Measurements from ENCODE around the gene TRIO. TPM values are rescaled to one million over a fixed set of nuclear protein-coding genes. Genes with fewer than 3 reads are reported as not detected.

The TRIO gene
- total and polyA plus RNA-seq, 2 donors (not counting 3 experiments of a cell fraction or from before 2014, with no cell fraction given) = 82.9 to 248 TPM

DNA sequence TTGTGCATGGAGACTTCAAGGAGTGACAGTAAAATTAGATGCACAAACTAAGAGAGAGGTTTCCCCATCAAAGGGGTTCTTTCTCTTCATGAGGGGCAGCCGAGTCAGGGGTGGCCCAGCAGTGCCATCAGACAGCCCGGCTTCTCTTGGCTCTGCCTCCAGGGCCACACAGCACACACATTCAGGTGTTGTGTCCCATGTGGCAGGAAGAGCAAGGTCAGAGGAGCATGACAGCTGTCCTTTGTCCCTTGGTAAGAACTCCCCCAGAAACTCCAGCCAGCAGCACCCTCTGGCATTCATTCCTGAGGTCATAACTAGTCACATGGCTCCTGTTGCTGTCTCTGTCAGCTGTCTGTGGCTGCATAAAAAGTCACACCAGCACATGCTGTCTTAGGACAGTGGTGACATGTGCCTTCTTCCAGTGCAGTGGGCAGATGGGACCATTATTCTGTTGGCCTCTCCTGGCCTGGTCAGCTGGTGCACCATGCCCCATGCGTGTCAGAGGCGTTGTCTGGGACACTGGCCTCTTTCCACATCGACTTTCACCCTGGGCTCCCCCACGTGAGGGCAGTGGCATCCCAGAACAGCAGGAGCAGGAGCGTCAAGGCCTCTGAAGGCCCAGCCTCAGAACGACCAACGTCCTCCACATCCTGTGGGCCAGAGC, 360.0 kb downstream of the TRIO start:
- Histone ChIP-seq H3K9me3 (replicated peaks; ENCODE audit: control insufficient read depth, insufficient read depth, low read length) (no peaks in the 10 kb centered on the region), H3K27ac (ENCODE audit: insufficient read depth, low read depth, low read length) (no peak overlapping the region), H2AFZ (ENCODE audit: low read depth, low read length) (no peak overlapping the region), H3K4me3 (replicated peaks in 1 of 3; ENCODE audit: insufficient read depth in 1 of 3, low read depth in 1 of 3, low read length in 3 of 3) (no peak overlapping the region), H3K4me1 (ENCODE audit: control insufficient read depth, extremely low read depth, insufficient read depth, low read length) (no peaks in the 10 kb centered on the region), H3K9ac (replicated peaks; ENCODE audit: extremely low read depth, insufficient read depth, low read length) (no peak overlapping the region), H3K9me1 (replicated peaks; ENCODE audit: control insufficient read depth, extremely low read depth, insufficient read depth, low read length) (no peaks in the 10 kb centered on the region), H3K4me2 (ENCODE audit: insufficient read depth, low read length) (no peak overlapping the region), H3K36me3 (ENCODE audit: control insufficient read depth in 2 of 2, extremely low read depth in 1 of 2, insufficient read depth in 2 of 2, low read length in 2 of 2) (peaks cover 24 to 63% of the 10 kb centered on the region in 2 experiments), H3K79me2 (ENCODE audit: control insufficient read depth, insufficient read depth, low read length) (no peaks in the 10 kb centered on the region), H4K20me1 (replicated peaks; ENCODE audit: control insufficient read depth, extremely low read depth, insufficient read depth, low read length) (no peaks in the 10 kb centered on the region), H3K27me3 (ENCODE audit: control insufficient read depth in 2 of 2, insufficient read depth in 2 of 2, low read length in 2 of 2) (no peaks in the 10 kb centered on the region)
- ChIA-PET POLR2A (no interaction called here), CTCF (no interaction called here)
- no peak for DNase-seq (ENCODE audit: low read depth, low spot score)
- no TSS peak for BruUV-seq (replicated peaks)
- dilution Hi-C loops (cut with MboI; ENCODE audit: extremely low pct_ligation_motif_present, low sequenced_read_pairs) (no loop called here), intact Hi-C loops (cut with micrococcal nuclease) (no loop called here)
- TF ChIP-seq, protein P1, sequence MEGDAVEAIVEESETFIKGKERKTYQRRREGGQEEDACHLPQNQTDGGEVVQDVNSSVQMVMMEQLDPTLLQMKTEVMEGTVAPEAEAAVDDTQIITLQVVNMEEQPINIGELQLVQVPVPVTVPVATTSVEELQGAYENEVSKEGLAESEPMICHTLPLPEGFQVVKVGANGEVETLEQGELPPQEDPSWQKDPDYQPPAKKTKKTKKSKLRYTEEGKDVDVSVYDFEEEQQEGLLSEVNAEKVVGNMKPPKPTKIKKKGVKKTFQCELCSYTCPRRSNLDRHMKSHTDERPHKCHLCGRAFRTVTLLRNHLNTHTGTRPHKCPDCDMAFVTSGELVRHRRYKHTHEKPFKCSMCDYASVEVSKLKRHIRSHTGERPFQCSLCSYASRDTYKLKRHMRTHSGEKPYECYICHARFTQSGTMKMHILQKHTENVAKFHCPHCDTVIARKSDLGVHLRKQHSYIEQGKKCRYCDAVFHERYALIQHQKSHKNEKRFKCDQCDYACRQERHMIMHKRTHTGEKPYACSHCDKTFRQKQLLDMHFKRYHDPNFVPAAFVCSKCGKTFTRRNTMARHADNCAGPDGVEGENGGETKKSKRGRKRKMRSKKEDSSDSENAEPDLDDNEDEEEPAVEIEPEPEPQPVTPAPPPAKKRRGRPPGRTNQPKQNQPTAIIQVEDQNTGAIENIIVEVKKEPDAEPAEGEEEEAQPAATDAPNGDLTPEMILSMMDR (IDR thresholded peaks at IDR 0.05; ENCODE audit: extremely low read depth in 1 of 2, insufficient read depth in 1 of 2, low read depth in 1 of 2, low read length in 2 of 2) = no peak
- no peak for TF ChIP-seq MYC (IDR thresholded peaks at IDR 0.05; ENCODE audit: low read depth, low read length)
- TF ChIP-seq, protein P2, sequence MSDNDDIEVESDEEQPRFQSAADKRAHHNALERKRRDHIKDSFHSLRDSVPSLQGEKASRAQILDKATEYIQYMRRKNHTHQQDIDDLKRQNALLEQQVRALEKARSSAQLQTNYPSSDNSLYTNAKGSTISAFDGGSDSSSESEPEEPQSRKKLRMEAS (IDR thresholded peaks at IDR 0.05; ENCODE audit: insufficient read depth, insufficient read length) = no peak
- no peak for TF ChIP-seq POLR2AphosphoS5 (IDR thresholded peaks at IDR 0.05; ENCODE audit: insufficient read depth, low read depth, low read length)
- no peak for TF ChIP-seq FOS (IDR thresholded peaks at IDR 0.05; ENCODE audit: borderline replicate concordance, insufficient read depth, low read length)
- TF ChIP-seq GATA2 (IDR thresholded peaks at IDR 0.05; ENCODE audit: insufficient read depth, insufficient read length, low read depth, low read length) = no peak
- TF ChIP-seq JUN (IDR thresholded peaks at IDR 0.05; ENCODE audit: borderline replicate concordance, insufficient read depth, insufficient read length, low read depth) = no peak
- no peak for TF ChIP-seq EZH2 (IDR thresholded peaks at IDR 0.05; ENCODE audit: borderline replicate concordance, low read depth, low read length, severe bottlenecking)
- TF ChIP-seq POLR2A (IDR thresholded peaks at IDR 0.05; ENCODE audit: low read depth, low read length) = no peak
- no peak for FAIRE-seq
